ENCODE data around the gene GDF11. TPM values are rescaled to one million over a fixed set of nuclear protein-coding genes. Genes with fewer than 3 reads are reported as not detected.

GDF11 gene
- total and polyA plus RNA-seq, 2 donors from 2014 or later = 3.4 to 6.2 TPM

GRCh38 chr12:55736780-55737580, 5.9 kb upstream of the GDF11 start:
- no peak overlapping the region for H3K4me3 ChIP-seq (ENCODE audit: low read length in 3 of 3)
- intact Hi-C loops (cut with DNase I) = no loop called here
- DNase-seq = peak in 4 of 5 donors; percentile 84 to 87 (median 86)
- H3K9ac ChIP-seq (ENCODE audit: low read length in 3 of 3) = peak overlapping the region in 1 of 3 donors; percentile 15
- no peaks in the 10 kb centered on the region for H3K27me3 ChIP-seq (ENCODE audit: control insufficient read depth, insufficient read depth, low read length)
- no peak overlapping the region for H3K27ac ChIP-seq (ENCODE audit: low read depth in 2 of 2, low read length in 2 of 2)
- no peaks in the 10 kb centered on the region for H3K9me3 ChIP-seq (ENCODE audit: control insufficient read depth in 2 of 3, insufficient read depth in 1 of 3, low read length in 3 of 3)
- no peaks in the 10 kb centered on the region for H3K36me3 ChIP-seq (ENCODE audit: control insufficient read depth in 2 of 3, insufficient read depth in 3 of 3, low read length in 3 of 3)
- TF ChIP-seq, protein P1, sequence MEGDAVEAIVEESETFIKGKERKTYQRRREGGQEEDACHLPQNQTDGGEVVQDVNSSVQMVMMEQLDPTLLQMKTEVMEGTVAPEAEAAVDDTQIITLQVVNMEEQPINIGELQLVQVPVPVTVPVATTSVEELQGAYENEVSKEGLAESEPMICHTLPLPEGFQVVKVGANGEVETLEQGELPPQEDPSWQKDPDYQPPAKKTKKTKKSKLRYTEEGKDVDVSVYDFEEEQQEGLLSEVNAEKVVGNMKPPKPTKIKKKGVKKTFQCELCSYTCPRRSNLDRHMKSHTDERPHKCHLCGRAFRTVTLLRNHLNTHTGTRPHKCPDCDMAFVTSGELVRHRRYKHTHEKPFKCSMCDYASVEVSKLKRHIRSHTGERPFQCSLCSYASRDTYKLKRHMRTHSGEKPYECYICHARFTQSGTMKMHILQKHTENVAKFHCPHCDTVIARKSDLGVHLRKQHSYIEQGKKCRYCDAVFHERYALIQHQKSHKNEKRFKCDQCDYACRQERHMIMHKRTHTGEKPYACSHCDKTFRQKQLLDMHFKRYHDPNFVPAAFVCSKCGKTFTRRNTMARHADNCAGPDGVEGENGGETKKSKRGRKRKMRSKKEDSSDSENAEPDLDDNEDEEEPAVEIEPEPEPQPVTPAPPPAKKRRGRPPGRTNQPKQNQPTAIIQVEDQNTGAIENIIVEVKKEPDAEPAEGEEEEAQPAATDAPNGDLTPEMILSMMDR (IDR thresholded peaks at IDR 0.05; ENCODE audit: borderline replicate concordance, extremely low read depth, insufficient read depth) = peak; percentile 76
- no peak for FAIRE-seq
- peaks cover under 1 to 9% (median 7%) of the 10 kb centered on the region in 3 donors for H3K4me1 ChIP-seq (ENCODE audit: control insufficient read depth in 2 of 3, insufficient read depth in 2 of 3, low read depth in 1 of 3, low read length in 3 of 3)

GRCh38 chr12:55737581-55738122, 5.3 kb upstream of the GDF11 start:
- intact Hi-C loops (cut with DNase I) = no loop called here
- TF ChIP-seq, protein P1 (IDR thresholded peaks at IDR 0.05; ENCODE audit: borderline replicate concordance, extremely low read depth, insufficient read depth) = no peak
- no peak for FAIRE-seq
- Histone ChIP-seq H3K4me3 (ENCODE audit: low read length in 3 of 3) (peak overlapping the region in 2 of 3 donors; percentile 85 to 86), H3K27ac (ENCODE audit: low read depth in 2 of 2, low read length in 2 of 2) (peak overlapping the region; percentile 47 to 56), H3K9me3 (ENCODE audit: control insufficient read depth in 2 of 3, insufficient read depth in 1 of 3, low read length in 3 of 3) (no peaks in the 10 kb centered on the region), H3K4me1 (ENCODE audit: control insufficient read depth in 2 of 3, insufficient read depth in 2 of 3, low read depth in 1 of 3, low read length in 3 of 3) (peaks cover 2 to 9% (median 9%) of the 10 kb centered on the region in 3 donors), H3K27me3 (ENCODE audit: control insufficient read depth, insufficient read depth, low read length) (no peaks in the 10 kb centered on the region), H3K36me3 (ENCODE audit: control insufficient read depth in 2 of 3, insufficient read depth in 3 of 3, low read length in 3 of 3) (no peaks in the 10 kb centered on the region), H3K9ac (ENCODE audit: low read length in 3 of 3) (peak overlapping the region in 1 of 3 donors; percentile 70)
- peak in 2 of 5 donors; percentile 67 for DNase-seq

- TF ChIP-seq, protein P1 (IDR thresholded peaks at IDR 0.05; ENCODE audit: borderline replicate concordance, extremely low read depth, insufficient read depth) = peak; percentile 93
- Histone ChIP-seq H3K4me1 (ENCODE audit: control insufficient read depth in 2 of 3, insufficient read depth in 2 of 3, low read depth in 1 of 3, low read length in 3 of 3) (peaks cover 2 to 10% (median 9%) of the 10 kb centered on the region in 3 donors), H3K27me3 (ENCODE audit: control insufficient read depth, insufficient read depth, low read length) (no peaks in the 10 kb centered on the region), H3K27ac (ENCODE audit: low read depth in 2 of 2, low read length in 2 of 2) (peak overlapping the region; percentile 47 to 56), H3K36me3 (ENCODE audit: control insufficient read depth in 2 of 3, insufficient read depth in 3 of 3, low read length in 3 of 3) (no peaks in the 10 kb centered on the region), H3K9me3 (ENCODE audit: control insufficient read depth in 2 of 3, insufficient read depth in 1 of 3, low read length in 3 of 3) (no peaks in the 10 kb centered on the region), H3K9ac (ENCODE audit: low read length in 3 of 3) (peak overlapping the region; percentile 70 to 83 (median 81)), H3K4me3 (ENCODE audit: low read length in 3 of 3) (peak overlapping the region; percentile 85 to 91 (median 86))
- peak; percentile 94 for FAIRE-seq
- peak; percentile 93 to 97 (median 95) for DNase-seq
- intact Hi-C loops (cut with DNase I) = no loop called here
Measured at GRCh38 chr12:55738123-55739024, 4.5 kb upstream of the GDF11 start.

All from kidney (tissue), 14 donors.